Large intestine (tissue), 3 donors: Measurements from ENCODE around the gene FBXW11. TPM values are rescaled to one million over a fixed set of nuclear protein-coding genes. Genes with fewer than 3 reads are reported as not detected.
"Not testable (repeated sequence)": the region's sequence is repeated elsewhere in the genome, so short reads cannot be mapped to it uniquely, and the experiment has no call there.

Experiments
- DNase-seq, 2 donors: peaks; one replicate each; pipeline versions ENCODE4 v3.0.0 to v3.0.0-alpha.2; 2013
- H3K27ac ChIP-seq: one replicate; pipeline ENCODE4 v1.5.1; 2013; ENCODE audit warnings: low read length
- H3K27me3 ChIP-seq: 2 replicates; pipeline ENCODE4 v1.6.1; 2013; ENCODE audit warnings: low read length; ENCODE audit not compliant: control insufficient read depth, insufficient read depth
- H3K36me3 ChIP-seq: 2 replicates; pipeline ENCODE4 v1.6.1; 2013; ENCODE audit warnings: low read length; ENCODE audit not compliant: control insufficient read depth, insufficient read depth
- H3K4me1 ChIP-seq: one replicate; pipeline ENCODE4 v1.6.1; 2013; ENCODE audit warnings: low read length; ENCODE audit not compliant: control insufficient read depth, insufficient read depth
- H3K4me3 ChIP-seq: one replicate; pipeline ENCODE4 v1.5.1; 2013; ENCODE audit warnings: low read length
- H3K9me3 ChIP-seq: one replicate; pipeline ENCODE4 v1.6.1; 2013; ENCODE audit warnings: mild to moderate bottlenecking, low read depth, low read length, moderate library complexity; ENCODE audit not compliant: control insufficient read depth
- WGBS: methylation state at CpG from one replicate; pipeline ENCODE4 v1.1.5; 2013; ENCODE audit warnings: low lambda C conversion rate; ENCODE audit not compliant: insufficient coverage; 5-methylcytosine and 5-hydroxymethylcytosine counted together
- polyA plus RNA-seq: library from polyadenylated mRNA; unstranded; fragments of 120-200 nt; gene quantifications from one replicate; pipeline ENCODE4 v1.2.1, GENCODE V29; 2013

FBXW11 gene
- polyA plus RNA-seq, 1 donor: 40.8 TPM

DNA sequence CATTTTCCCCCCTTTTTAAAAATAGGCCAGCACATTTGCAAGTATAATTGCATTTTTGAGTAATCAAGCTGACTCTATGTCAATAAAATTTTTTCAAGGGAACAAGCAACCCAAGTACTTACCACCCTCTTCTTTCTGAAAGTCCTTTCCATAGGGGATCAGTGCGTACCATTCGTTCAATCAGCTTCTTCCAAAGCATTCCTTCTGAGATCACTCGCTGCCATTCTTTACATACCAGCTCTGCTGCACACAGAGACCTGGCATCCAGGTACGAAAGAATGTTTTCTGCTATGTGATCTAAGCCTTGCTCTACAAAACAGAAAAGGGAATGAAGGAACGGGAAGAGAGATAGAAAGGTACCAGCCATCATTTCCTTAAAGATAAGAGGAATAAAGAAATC, 106.6 kb downstream of the FBXW11 start:
- no peaks in the 10 kb centered on the region for H3K9me3 ChIP-seq
- DNase-seq: no peak
- no peak overlapping the region for H3K27ac ChIP-seq
- 100% methylated on average over 1 of the region's 5 CpGs for WGBS
- H3K27me3 ChIP-seq: no peaks in the 10 kb centered on the region
- H3K4me3 ChIP-seq: no peak overlapping the region
- peaks cover 14% of the 10 kb centered on the region for H3K36me3 ChIP-seq
- no peaks in the 10 kb centered on the region for H3K4me1 ChIP-seq

DNA sequence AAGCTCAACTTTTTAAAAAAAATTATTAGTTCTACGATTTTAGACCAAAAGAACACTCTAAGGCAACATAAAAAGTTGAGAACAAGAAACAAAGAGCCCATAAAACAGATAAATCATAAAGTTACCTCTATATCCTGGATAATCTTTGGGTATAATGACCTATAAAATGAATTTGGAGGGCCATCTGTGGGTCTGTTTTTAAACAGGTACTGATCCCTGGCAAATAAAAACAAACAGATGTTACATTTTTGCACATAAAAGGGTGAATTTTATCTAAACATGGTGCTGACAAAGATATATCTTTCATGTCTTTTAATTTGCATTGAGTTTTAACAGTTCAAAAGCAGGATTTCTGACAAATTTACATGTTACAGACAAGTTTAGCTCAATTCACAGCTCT, 107.6 kb downstream of the FBXW11 start:
- no CpG with 5 or more reads among the region's 1 CpG for WGBS
- Histone ChIP-seq H3K27me3 (no peaks in the 10 kb centered on the region), H3K4me3 (no peak overlapping the region), H3K36me3 (peaks cover 21% of the 10 kb centered on the region), H3K27ac (no peak overlapping the region), H3K9me3 (no peaks in the 10 kb centered on the region), H3K4me1 (no peaks in the 10 kb centered on the region)
- DNase-seq: no peak

DNA sequence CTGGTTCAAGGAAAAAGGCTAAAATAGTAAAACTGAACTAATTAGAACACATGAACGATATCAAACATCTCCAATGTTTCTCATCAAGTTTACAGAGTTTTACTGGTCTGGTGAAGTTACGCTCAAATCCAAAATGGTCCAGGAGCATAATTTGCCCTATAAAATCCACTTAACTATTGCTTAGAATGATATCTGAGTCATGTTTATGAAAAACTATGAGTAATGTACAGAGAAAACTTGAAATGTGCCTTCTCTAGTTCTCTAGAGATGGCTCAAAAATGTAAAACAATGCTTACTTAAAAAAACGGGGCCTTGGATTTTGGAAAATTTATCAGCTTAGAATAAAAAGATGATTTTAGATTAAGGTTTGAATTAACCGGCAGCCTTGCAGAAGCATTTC, 108.1 kb downstream of the FBXW11 start:
- peaks cover 21% of the 10 kb centered on the region for H3K36me3 ChIP-seq
- no peak overlapping the region for H3K4me3 ChIP-seq
- H3K27me3 ChIP-seq: no peaks in the 10 kb centered on the region
- no peaks in the 10 kb centered on the region for H3K9me3 ChIP-seq
- 100% methylated on average over 2 of the region's 4 CpGs for WGBS
- H3K4me1 ChIP-seq: no peaks in the 10 kb centered on the region
- H3K27ac ChIP-seq: no peak overlapping the region
- DNase-seq: no peak

DNA sequence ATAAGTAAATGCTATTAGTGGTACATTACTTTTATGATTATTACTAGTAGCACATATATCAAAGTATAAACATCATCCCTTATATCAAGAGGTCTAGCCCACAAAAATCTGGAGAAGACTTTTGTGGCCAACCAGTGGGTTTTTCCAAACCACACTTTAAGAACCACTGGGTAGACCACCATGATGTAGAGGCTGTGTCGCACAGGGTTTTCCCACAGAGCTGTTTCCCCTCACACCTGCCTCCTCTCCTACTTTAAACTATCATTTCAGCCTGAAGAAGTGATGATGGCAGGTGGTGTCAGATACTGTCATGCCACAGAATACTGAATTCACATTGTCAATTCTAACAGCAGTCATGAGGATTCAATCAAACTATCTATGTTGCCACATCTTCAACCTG, 109.2 kb downstream of the FBXW11 start:
- Histone ChIP-seq H3K4me1 (no peaks in the 10 kb centered on the region), H3K4me3 (no peak overlapping the region), H3K27me3 (no peaks in the 10 kb centered on the region), H3K27ac (no peak overlapping the region), H3K36me3 (peaks cover 22% of the 10 kb centered on the region), H3K9me3 (no peaks in the 10 kb centered on the region)
- WGBS: no CpG with 5 or more reads among the region's 1 CpG
- DNase-seq: no peak

DNA sequence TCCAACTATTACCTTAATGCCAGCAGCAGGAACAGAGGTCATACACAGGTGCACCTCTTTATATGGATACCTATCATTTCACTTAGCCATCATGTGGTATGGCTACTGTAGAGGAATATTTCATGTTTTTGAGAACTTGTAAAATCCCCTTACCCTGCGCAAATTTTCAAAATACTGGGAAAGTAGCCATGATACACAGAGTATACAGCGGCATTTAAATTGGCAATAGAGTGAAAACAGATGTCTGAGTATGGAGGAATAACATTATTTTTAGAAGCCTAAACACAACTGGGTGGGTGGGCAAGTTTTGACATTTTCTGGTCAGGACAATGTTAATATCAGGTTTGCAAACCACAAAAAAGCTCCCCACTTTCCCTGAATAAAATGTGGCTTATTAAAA, 111.4 kb downstream of the FBXW11 start:
- Histone ChIP-seq H3K4me3 (no peak overlapping the region), H3K27ac (no peak overlapping the region), H3K27me3 (no peaks in the 10 kb centered on the region), H3K9me3 (no peaks in the 10 kb centered on the region), H3K36me3 (peaks cover 34% of the 10 kb centered on the region), H3K4me1 (no peaks in the 10 kb centered on the region)
- WGBS: 100% methylated on average over 1 of the region's 2 CpGs
- DNase-seq: no peak

DNA sequence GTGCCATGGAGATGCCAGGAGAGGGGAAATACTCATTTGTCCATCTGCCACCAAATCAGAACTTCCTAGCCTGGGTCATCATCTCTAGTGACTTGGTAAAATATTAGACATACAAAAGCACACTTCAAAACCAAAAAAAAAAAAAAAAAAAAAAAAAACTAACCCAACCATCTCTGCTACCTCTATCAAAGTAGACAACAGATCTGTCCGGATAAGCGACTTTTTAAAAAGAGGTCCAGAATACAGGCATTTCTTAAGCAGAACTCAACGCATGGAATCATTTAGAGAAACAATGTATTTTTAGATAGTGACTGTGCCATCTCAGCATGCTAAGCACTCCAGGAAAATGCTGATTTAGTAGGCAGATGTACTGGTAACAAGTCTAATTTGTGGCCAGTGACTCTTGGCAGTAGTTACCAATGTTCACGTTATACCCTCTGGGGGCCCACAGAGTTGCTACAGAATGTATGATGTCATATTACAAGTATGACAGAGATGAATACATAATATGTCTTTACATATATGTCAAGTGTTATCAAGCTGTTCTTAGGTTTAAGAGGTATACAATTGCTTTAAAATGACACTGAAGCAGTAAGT, 113.0 kb downstream of the FBXW11 start:
- no peak overlapping the region for H3K27ac ChIP-seq
- H3K9me3 ChIP-seq: no peaks in the 10 kb centered on the region
- H3K4me1 ChIP-seq: no peaks in the 10 kb centered on the region
- peaks cover 36% of the 10 kb centered on the region for H3K36me3 ChIP-seq
- WGBS: no CpG with 5 or more reads among the region's 4 CpGs
- H3K4me3 ChIP-seq: no peak overlapping the region
- no peak for DNase-seq
- H3K27me3 ChIP-seq: no peaks in the 10 kb centered on the region

DNA sequence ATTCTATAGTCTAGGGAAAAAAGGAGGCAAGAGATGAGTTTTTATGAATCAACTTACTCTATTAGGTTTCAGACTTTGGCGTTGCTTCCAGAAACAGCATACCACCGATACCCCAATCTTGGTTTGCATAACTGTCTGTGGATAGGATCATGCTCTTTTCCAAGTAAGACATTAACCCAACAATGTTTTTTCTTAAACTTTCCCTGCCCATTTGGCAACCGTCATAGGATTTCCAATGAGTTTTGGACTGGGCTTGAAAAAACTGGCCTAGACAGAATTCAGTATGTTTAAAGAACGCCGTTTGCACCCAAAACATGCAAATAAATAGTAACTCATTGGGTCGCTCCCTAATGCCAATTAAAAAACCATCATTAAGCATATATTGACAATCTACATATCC, 114.8 kb downstream of the FBXW11 start:
- no peaks in the 10 kb centered on the region for H3K27me3 ChIP-seq
- no peak overlapping the region for H3K4me3 ChIP-seq
- H3K27ac ChIP-seq: no peak overlapping the region
- 90% methylated on average over 2 of the region's 6 CpGs for WGBS
- peaks cover 30% of the 10 kb centered on the region for H3K36me3 ChIP-seq
- H3K9me3 ChIP-seq: no peaks in the 10 kb centered on the region
- no peaks in the 10 kb centered on the region for H3K4me1 ChIP-seq
- no peak for DNase-seq

DNA sequence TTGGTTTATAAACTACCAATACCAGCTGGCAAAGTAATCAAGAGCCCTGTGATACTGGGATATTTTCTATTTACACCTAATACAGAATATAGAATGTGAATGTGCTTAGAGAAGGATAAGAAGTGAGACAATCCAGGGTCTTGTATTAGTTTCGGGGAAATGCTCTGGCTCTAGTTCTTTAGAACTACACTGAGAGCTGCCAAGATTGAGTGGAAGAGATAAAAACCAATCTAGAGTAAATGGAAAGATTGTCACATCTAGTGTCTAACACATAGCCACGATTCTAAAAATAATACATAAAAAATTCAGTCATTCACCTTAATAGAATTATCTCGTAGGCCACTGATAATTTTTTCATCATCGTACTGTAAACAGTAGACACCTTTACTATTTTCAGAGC, 115.3 kb downstream of the FBXW11 start:
- Histone ChIP-seq H3K4me3 (no peak overlapping the region), H3K4me1 (no peaks in the 10 kb centered on the region), H3K9me3 (no peaks in the 10 kb centered on the region), H3K27ac (no peak overlapping the region), H3K36me3 (peaks cover 30% of the 10 kb centered on the region), H3K27me3 (no peaks in the 10 kb centered on the region)
- 90% methylated on average over 1 of the region's 4 CpGs for WGBS
- DNase-seq: no peak

DNA sequence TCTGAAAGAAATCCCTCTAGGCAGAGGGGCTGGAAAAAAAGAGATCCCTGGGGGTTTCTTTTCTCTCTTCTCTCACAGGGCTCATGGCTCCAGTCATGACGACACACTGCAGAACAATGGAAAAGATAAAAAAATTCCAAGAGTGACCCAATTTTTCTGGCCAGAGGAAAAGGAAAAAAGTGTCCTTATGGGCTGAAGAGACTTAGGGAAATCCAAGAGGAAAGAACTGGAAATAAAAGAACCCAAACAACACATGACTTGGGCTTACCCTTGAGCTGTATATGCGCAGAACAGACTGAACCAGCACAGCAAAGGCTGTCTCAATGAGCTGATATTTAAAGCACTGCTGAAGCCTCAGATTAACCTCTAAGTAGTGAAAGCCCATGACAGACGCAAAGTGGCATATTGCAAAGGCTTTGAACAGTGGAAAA, 118.4 kb downstream of the FBXW11 start:
- H3K27ac ChIP-seq: no peak overlapping the region
- no CpG with 5 or more reads among the region's 3 CpGs for WGBS
- H3K9me3 ChIP-seq: no peaks in the 10 kb centered on the region
- H3K4me3 ChIP-seq: no peak overlapping the region
- H3K4me1 ChIP-seq: no peaks in the 10 kb centered on the region
- DNase-seq: no peak
- H3K27me3 ChIP-seq: no peaks in the 10 kb centered on the region
- peaks cover 29% of the 10 kb centered on the region for H3K36me3 ChIP-seq

DNA sequence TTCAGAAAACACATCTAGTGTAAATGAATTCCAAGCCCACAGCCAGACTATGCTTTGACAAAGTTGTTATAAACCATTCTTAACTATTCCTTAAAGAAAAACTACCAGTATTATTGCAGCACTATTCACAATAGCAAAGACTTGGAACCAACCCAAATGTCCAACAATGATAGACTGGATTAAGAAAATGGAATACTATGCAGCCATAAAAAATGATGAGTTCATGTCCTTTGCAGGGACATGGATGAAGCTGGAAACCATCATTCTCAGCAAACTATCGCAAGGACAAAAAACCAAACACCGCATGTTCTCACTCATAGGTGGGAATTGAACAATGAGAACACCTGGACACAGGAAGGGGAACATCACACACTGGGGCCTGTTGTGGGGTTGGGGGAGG, 120.4 kb downstream of the FBXW11 start:
- H3K36me3 ChIP-seq: peaks cover 20% of the 10 kb centered on the region

DNA sequence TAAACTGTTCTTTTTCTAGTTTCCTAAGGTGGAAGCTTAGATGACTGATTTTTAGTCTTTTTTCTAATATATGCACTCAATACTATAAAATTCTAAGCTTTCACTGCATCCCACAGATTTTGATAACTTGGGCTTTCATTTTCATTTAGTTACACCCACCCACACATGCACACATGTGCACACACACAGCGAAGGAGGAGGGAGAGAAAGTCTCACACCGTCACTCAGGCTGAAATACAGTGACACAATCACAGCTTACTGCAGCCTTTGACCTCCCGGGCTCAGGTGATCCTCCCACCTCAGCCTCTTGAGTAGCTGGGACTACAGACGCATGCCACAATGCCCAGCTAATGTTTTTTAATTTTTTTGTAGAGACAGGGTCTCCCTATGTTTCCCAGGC, 124.3 kb downstream of the FBXW11 start:
- Histone ChIP-seq H3K36me3 (peaks cover 17% of the 10 kb centered on the region), H3K9me3 (no peaks in the 10 kb centered on the region), H3K4me3 (no peak overlapping the region), H3K27me3 (no peaks in the 10 kb centered on the region), H3K4me1 (no peaks in the 10 kb centered on the region), H3K27ac (no peak overlapping the region)
- no CpG with 5 or more reads among the region's 4 CpGs for WGBS
- no peak for DNase-seq

More for the DNA sequence above, 120.4 kb downstream of the FBXW11 start:
- not testable (repeated sequence) for H3K9me3 ChIP-seq, H3K27me3 ChIP-seq, H3K4me1 ChIP-seq, DNase-seq, H3K27ac ChIP-seq, H3K4me3 ChIP-seq
- no CpG with 5 or more reads among the region's 2 CpGs for WGBS
